Upper lobe of right lung (tissue), 1 donor: ENCODE data around the gene RPTOR. TPM values are rescaled to one million over a fixed set of nuclear protein-coding genes. Genes with fewer than 3 reads are reported as not detected.
"Not testable (repeated sequence)": the region's sequence is repeated elsewhere in the genome, so short reads cannot be mapped to it uniquely, and the experiment has no call there.

Experiments used
- ATAC-seq: fragments of 200-7000 bp; cut with Tn5 transposase; one replicate; pipeline ENCODE4 v1.9.1; 2020; ENCODE audit warnings: mild to moderate bottlenecking, moderate library complexity
- DNase-seq: peaks from one replicate; pipeline ENCODE4 v3.0.0-alpha.2; 2020
- H3K27ac ChIP-seq: fragments of 200-600 bp; one replicate; pipeline ENCODE4 v1.8.0; 2022
- H3K27me3 ChIP-seq: fragments of 200-600 bp; one replicate; pipeline ENCODE4 v1.8.0; 2022; ENCODE audit warnings: mild to moderate bottlenecking
- H3K36me3 ChIP-seq: fragments of 200-600 bp; one replicate; pipeline ENCODE4 v1.8.0; 2022
- H3K4me1 ChIP-seq: fragments of 200-600 bp; one replicate; pipeline ENCODE4 v1.8.0; 2022
- H3K4me3 ChIP-seq: fragments of 200-600 bp; one replicate; pipeline ENCODE4 v1.8.0; 2022; ENCODE audit warnings: mild to moderate bottlenecking
- H3K9me3 ChIP-seq: fragments of 200-600 bp; one replicate; pipeline ENCODE4 v1.8.0; 2022
- intact Hi-C: fragments of 100-400 bp; cut with DNase I; formaldehyde crosslinking; loops from one replicate; pipeline ENCODE4 v1.11.0; 2022
- total RNA-seq: library from RNA; stranded (reverse); fragmentation: NEBNext Ultra II Directional; extraction: Animal tissue kit (Norgen Biotek cat#: 25700); gene quantifications from one replicate; pipeline ENCODE4 v1.2.1, GENCODE V29; 2021
- TF ChIP-seq, protein P1 (sequence below): fragments of 200-600 bp; IDR thresholded peaks from one replicate; pipeline ENCODE4 v1.8.0; 2022; ENCODE audit warnings: antibody characterized with exemption
- donor health status: DM: no; HTN: yes; CAD: no; lungs with severe emphysema.

Gene RPTOR
- total RNA-seq, 1 donor from 2014 or later = 35.4 TPM

GRCh38 chr17:80696456-80696855 lies 151.8 kb downstream of the RPTOR start:
- TF ChIP-seq, protein P1, sequence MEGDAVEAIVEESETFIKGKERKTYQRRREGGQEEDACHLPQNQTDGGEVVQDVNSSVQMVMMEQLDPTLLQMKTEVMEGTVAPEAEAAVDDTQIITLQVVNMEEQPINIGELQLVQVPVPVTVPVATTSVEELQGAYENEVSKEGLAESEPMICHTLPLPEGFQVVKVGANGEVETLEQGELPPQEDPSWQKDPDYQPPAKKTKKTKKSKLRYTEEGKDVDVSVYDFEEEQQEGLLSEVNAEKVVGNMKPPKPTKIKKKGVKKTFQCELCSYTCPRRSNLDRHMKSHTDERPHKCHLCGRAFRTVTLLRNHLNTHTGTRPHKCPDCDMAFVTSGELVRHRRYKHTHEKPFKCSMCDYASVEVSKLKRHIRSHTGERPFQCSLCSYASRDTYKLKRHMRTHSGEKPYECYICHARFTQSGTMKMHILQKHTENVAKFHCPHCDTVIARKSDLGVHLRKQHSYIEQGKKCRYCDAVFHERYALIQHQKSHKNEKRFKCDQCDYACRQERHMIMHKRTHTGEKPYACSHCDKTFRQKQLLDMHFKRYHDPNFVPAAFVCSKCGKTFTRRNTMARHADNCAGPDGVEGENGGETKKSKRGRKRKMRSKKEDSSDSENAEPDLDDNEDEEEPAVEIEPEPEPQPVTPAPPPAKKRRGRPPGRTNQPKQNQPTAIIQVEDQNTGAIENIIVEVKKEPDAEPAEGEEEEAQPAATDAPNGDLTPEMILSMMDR = no peak
- H3K36me3 ChIP-seq = no peaks in the 10 kb centered on the region
- no peak overlapping the region for H3K4me3 ChIP-seq
- ATAC-seq (no peak), DNase-seq (no peak)
- no peaks in the 10 kb centered on the region for H3K9me3 ChIP-seq
- intact Hi-C loops = no loop called here
- H3K4me1 ChIP-seq = no peaks in the 10 kb centered on the region
- no peak overlapping the region for H3K27ac ChIP-seq
- no peaks in the 10 kb centered on the region for H3K27me3 ChIP-seq

- no peaks in the 10 kb centered on the region for H3K27me3 ChIP-seq
- no peak overlapping the region for H3K4me3 ChIP-seq
- TF ChIP-seq, protein P1 = no peak
- ATAC-seq (no peak), DNase-seq (no peak)
- no peak overlapping the region for H3K27ac ChIP-seq
- H3K4me1 ChIP-seq = no peaks in the 10 kb centered on the region
- H3K9me3 ChIP-seq = no peaks in the 10 kb centered on the region
- intact Hi-C loops = no loop called here
- H3K36me3 ChIP-seq = no peaks in the 10 kb centered on the region
Observed at GRCh38 chr17:80696964-80697363, 152.3 kb downstream of the RPTOR start.

GRCh38 chr17:80698297-80698696 lies 153.7 kb downstream of the RPTOR start:
- Histone ChIP-seq H3K36me3 (no peaks in the 10 kb centered on the region), H3K9me3 (no peaks in the 10 kb centered on the region), H3K4me3 (no peak overlapping the region), H3K27ac (no peak overlapping the region), H3K27me3 (no peaks in the 10 kb centered on the region), H3K4me1 (no peaks in the 10 kb centered on the region)
- no peak for DNase-seq
- TF ChIP-seq, protein P1 = no peak
- intact Hi-C loops = no loop called here
- ATAC-seq = no peak

GRCh38 chr17:80699205-80699604 lies 154.6 kb downstream of the RPTOR start:
- DNase-seq, H3K4me3 ChIP-seq, H3K36me3 ChIP-seq, intact Hi-C loops, H3K4me1 ChIP-seq, ATAC-seq, H3K9me3 ChIP-seq, H3K27ac ChIP-seq, H3K27me3 ChIP-seq: not testable (repeated sequence)

DNA sequence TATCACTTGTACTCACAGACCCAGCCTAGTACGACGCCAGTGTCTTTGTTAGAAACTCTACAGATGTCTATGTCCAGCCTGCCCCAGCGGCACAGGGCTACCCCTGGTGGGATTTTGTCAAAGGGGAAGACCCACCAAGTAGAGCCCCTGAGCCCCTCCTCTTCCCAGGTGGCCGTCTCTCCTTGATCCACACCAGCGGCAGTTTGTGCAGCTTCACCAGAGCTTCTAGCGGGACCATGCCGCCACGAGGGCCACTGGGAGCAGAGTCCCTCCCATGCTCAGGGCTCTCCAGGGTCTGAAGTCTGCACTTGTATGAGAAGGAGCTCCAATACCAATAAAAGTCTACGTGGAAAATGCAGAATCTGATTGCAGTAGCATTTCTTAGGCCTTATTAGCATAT lies 157.1 kb downstream of the RPTOR start:
- Histone ChIP-seq H3K4me1 (no peaks in the 10 kb centered on the region), H3K27ac (no peak overlapping the region), H3K4me3 (no peak overlapping the region), H3K36me3 (no peaks in the 10 kb centered on the region), H3K9me3 (no peaks in the 10 kb centered on the region), H3K27me3 (no peaks in the 10 kb centered on the region)
- intact Hi-C loops = no loop called here
- TF ChIP-seq, protein P1 = no peak
- DNase-seq = no peak
- ATAC-seq = no peak

- Histone ChIP-seq H3K4me3 (no peak overlapping the region), H3K27me3 (no peaks in the 10 kb centered on the region), H3K36me3 (no peaks in the 10 kb centered on the region), H3K27ac (no peak overlapping the region), H3K4me1 (no peaks in the 10 kb centered on the region), H3K9me3 (no peaks in the 10 kb centered on the region)
- ATAC-seq = no peak
- TF ChIP-seq, protein P1 = no peak
- intact Hi-C loops = no loop called here
- no peak for DNase-seq
Observed at GRCh38 chr17:80702315-80703141, 157.9 kb downstream of the RPTOR start.
